ENCODE data around the gene ADAR. TPM values are rescaled to one million over a fixed set of nuclear protein-coding genes. Genes with fewer than 3 reads are reported as not detected.

Gene ADAR
- total RNA-seq, 1 donor from 2014 or later = 275 TPM

- no peaks in the 10 kb centered on the region for H3K79me2 ChIP-seq (ENCODE audit: insufficient read depth, low read length)
- H3K27ac ChIP-seq (ENCODE audit: low read depth, low read length) = no peak overlapping the region
- H2AFZ ChIP-seq (ENCODE audit: low read depth, low read length) = no peak overlapping the region
- peaks cover 13% of the 10 kb centered on the region for H3K36me3 ChIP-seq (ENCODE audit: insufficient read depth, low read length)
- H3K9ac ChIP-seq (ENCODE audit: low read length) = no peak overlapping the region
- H3K36me3 Mint-ChIP-seq (ENCODE audit: low read depth, unreplicated experiment) = peaks cover 31% of the 10 kb centered on the region
- H3K9me3 Mint-ChIP-seq (ENCODE audit: unreplicated experiment) = no peaks in the 10 kb centered on the region
- no peaks in the 10 kb centered on the region for H3K4me1 ChIP-seq (ENCODE audit: insufficient read depth, low read length)
- FAIRE-seq (no peak), DNase-seq (ENCODE audit: low read depth) (no peak)
- peaks cover 10% of the 10 kb centered on the region for H3K4me1 Mint-ChIP-seq (ENCODE audit: low read depth, unreplicated experiment)
- peaks cover 10% of the 10 kb centered on the region for H3K27me3 ChIP-seq (ENCODE audit: insufficient read depth, low read length)
- peaks cover 25% of the 10 kb centered on the region for H4K20me1 ChIP-seq (ENCODE audit: insufficient read depth, low read length)
- no peak for TF ChIP-seq EZH2 (IDR thresholded peaks at IDR 0.05; ENCODE audit: insufficient read depth, low read length)
- no peaks in the 10 kb centered on the region for H3K9me3 ChIP-seq (ENCODE audit: insufficient read depth, low read depth, low read length)
- H3K27ac Mint-ChIP-seq (ENCODE audit: unreplicated experiment) = peak overlapping the region; percentile 3
- peaks cover 17% of the 10 kb centered on the region for H3K27me3 Mint-ChIP-seq (ENCODE audit: low read depth, unreplicated experiment)
- no peak overlapping the region for H3K4me3 ChIP-seq (ENCODE audit: insufficient read depth, low read depth, low read length)
- no peak overlapping the region for H3K4me2 ChIP-seq (ENCODE audit: low read length)
- H3K4me3 Mint-ChIP-seq (ENCODE audit: unreplicated experiment) = no peak overlapping the region
These were observed 33.3 kb downstream of the ADAR start for GRCh38 chr1:154574716-154575115.

- peaks cover 28% of the 10 kb centered on the region for H3K27me3 Mint-ChIP-seq (ENCODE audit: low read depth, unreplicated experiment)
- Histone ChIP-seq H2AFZ (ENCODE audit: low read depth, low read length) (no peak overlapping the region), H3K4me1 (ENCODE audit: insufficient read depth, low read length) (no peaks in the 10 kb centered on the region), H3K9ac (ENCODE audit: low read length) (no peak overlapping the region), H3K4me2 (ENCODE audit: low read length) (no peak overlapping the region), H3K36me3 (ENCODE audit: insufficient read depth, low read length) (peaks cover under 1% of the 10 kb centered on the region), H3K4me3 (ENCODE audit: insufficient read depth, low read depth, low read length) (no peak overlapping the region), H3K27ac (ENCODE audit: low read depth, low read length) (no peak overlapping the region), H4K20me1 (ENCODE audit: insufficient read depth, low read length) (peaks cover 17% of the 10 kb centered on the region), H3K27me3 (ENCODE audit: insufficient read depth, low read length) (peaks cover 14% of the 10 kb centered on the region), H3K9me3 (ENCODE audit: insufficient read depth, low read depth, low read length) (no peaks in the 10 kb centered on the region), H3K79me2 (ENCODE audit: insufficient read depth, low read length) (no peaks in the 10 kb centered on the region)
- H3K4me1 Mint-ChIP-seq (ENCODE audit: low read depth, unreplicated experiment) = peaks cover 10% of the 10 kb centered on the region
- no peak for TF ChIP-seq EZH2 (IDR thresholded peaks at IDR 0.05; ENCODE audit: insufficient read depth, low read length)
- no peak for TF ChIP-seq CTCF (IDR thresholded peaks at IDR 0.05; ENCODE audit: insufficient read depth, low read depth, low read length)
- H3K9me3 Mint-ChIP-seq (ENCODE audit: unreplicated experiment) = no peaks in the 10 kb centered on the region
- DNase-seq (ENCODE audit: low read depth) = no peak
- no peak for FAIRE-seq
- peak overlapping the region; percentile 0 for H3K27ac Mint-ChIP-seq (ENCODE audit: unreplicated experiment)
- no peak overlapping the region for H3K4me3 Mint-ChIP-seq (ENCODE audit: unreplicated experiment)
- H3K36me3 Mint-ChIP-seq (ENCODE audit: low read depth, unreplicated experiment) = peaks cover 16% of the 10 kb centered on the region
These were observed 34.8 kb downstream of the ADAR start for GRCh38 chr1:154573168-154573510.

GRCh38 chr1:154572468-154573167, 35.4 kb downstream of the ADAR start:
- no peaks in the 10 kb centered on the region for H3K79me2 ChIP-seq (ENCODE audit: insufficient read depth, low read length)
- Mint-ChIP-seq H3K36me3 (ENCODE audit: low read depth, unreplicated experiment) (peaks cover 13% of the 10 kb centered on the region), H3K4me3 (ENCODE audit: unreplicated experiment) (no peak overlapping the region), H3K4me1 (ENCODE audit: low read depth, unreplicated experiment) (peaks cover 13% of the 10 kb centered on the region), H3K27me3 (ENCODE audit: low read depth, unreplicated experiment) (peaks cover 28% of the 10 kb centered on the region), H3K27ac (ENCODE audit: unreplicated experiment) (peak overlapping the region; percentile 0), H3K9me3 (ENCODE audit: unreplicated experiment) (no peaks in the 10 kb centered on the region)
- H3K9me3 ChIP-seq (ENCODE audit: insufficient read depth, low read depth, low read length) = no peaks in the 10 kb centered on the region
- H3K9ac ChIP-seq (ENCODE audit: low read length) = no peak overlapping the region
- TF ChIP-seq CTCF (IDR thresholded peaks at IDR 0.05; ENCODE audit: insufficient read depth, low read depth, low read length) (no peak), EZH2 (IDR thresholded peaks at IDR 0.05; ENCODE audit: insufficient read depth, low read length) (no peak)
- no peak overlapping the region for H3K27ac ChIP-seq (ENCODE audit: low read depth, low read length)
- no peak overlapping the region for H3K4me3 ChIP-seq (ENCODE audit: insufficient read depth, low read depth, low read length)
- DNase-seq (ENCODE audit: low read depth) (no peak), FAIRE-seq (no peak)
- no peak overlapping the region for H3K4me2 ChIP-seq (ENCODE audit: low read length)
- peaks cover 17% of the 10 kb centered on the region for H4K20me1 ChIP-seq (ENCODE audit: insufficient read depth, low read length)
- H3K36me3 ChIP-seq (ENCODE audit: insufficient read depth, low read length) = no peaks in the 10 kb centered on the region
- H3K27me3 ChIP-seq (ENCODE audit: insufficient read depth, low read length) = peaks cover 14% of the 10 kb centered on the region
- H2AFZ ChIP-seq (ENCODE audit: low read depth, low read length) = no peak overlapping the region
- no peaks in the 10 kb centered on the region for H3K4me1 ChIP-seq (ENCODE audit: insufficient read depth, low read length)
